ENCODE data around the gene COL28A1. TPM values are rescaled to one million over a fixed set of nuclear protein-coding genes. Genes with fewer than 3 reads are reported as not detected.

COL28A1 gene
- total and polyA plus RNA-seq, 2 of the 13 experiments (the other 11 are each of a cell fraction or from before 2014, with no cell fraction given) = 0.07 to 0.15 TPM

GRCh38 chr7:7566651-7567611 is 31.3 kb upstream of the COL28A1 start, which contains the start of gene MIOS (continued):
- TF ChIP-seq HES4 (CRISPR knock-in tag; IDR thresholded peaks at IDR 0.05; ENCODE audit: borderline replicate concordance) (peak; percentile 76; the same call in 1 of the 2 replicates), NRL (CRISPR knock-in tag; IDR thresholded peaks at IDR 0.05; ENCODE audit: borderline replicate concordance) (no peak), FOXA1 (IDR thresholded peaks at IDR 0.05) (no peak), FOXA1 (CRISPR knock-in tag; IDR thresholded peaks at IDR 0.05) (no peak), ZMYM3 (CRISPR knock-in tag; IDR thresholded peaks at IDR 0.05) (no peak), ZMYM4 (CRISPR knock-in tag; IDR thresholded peaks at IDR 0.05) (peak; percentile 83), ZNF589 (CRISPR knock-in tag; conservative IDR thresholded peaks at IDR 0.05) (no peak), FOXA3 (CRISPR knock-in tag; IDR thresholded peaks at IDR 0.05) (0 out of 2 replicates have a peak, but pooled peaks have one; percentile 11), HBP1 (CRISPR knock-in tag; IDR thresholded peaks at IDR 0.05; ENCODE audit: low read depth) (no peak), BHLHE40 (IDR thresholded peaks at IDR 0.05; ENCODE audit: low read length) (peak; percentile 72), ZBTB1 (CRISPR knock-in tag; IDR thresholded peaks at IDR 0.05; ENCODE audit: borderline replicate concordance) (no peak), RCOR2 (CRISPR knock-in tag; IDR thresholded peaks at IDR 0.05) (no peak)
- TF ChIP-seq, protein P1, sequence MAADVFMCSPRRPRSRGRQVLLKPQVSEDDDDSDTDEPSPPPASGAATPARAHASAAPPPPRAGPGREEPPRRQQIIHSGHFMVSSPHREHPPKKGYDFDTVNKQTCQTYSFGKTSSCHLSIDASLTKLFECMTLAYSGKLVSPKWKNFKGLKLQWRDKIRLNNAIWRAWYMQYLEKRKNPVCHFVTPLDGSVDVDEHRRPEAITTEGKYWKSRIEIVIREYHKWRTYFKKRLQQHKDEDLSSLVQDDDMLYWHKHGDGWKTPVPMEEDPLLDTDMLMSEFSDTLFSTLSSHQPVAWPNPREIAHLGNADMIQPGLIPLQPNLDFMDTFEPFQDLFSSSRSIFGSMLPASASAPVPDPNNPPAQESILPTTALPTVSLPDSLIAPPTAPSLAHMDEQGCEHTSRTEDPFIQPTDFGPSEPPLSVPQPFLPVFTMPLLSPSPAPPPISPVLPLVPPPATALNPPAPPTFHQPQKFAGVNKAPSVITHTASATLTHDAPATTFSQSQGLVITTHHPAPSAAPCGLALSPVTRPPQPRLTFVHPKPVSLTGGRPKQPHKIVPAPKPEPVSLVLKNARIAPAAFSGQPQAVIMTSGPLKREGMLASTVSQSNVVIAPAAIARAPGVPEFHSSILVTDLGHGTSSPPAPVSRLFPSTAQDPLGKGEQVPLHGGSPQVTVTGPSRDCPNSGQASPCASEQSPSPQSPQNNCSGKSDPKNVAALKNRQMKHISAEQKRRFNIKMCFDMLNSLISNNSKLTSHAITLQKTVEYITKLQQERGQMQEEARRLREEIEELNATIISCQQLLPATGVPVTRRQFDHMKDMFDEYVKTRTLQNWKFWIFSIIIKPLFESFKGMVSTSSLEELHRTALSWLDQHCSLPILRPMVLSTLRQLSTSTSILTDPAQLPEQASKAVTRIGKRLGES (CRISPR knock-in tag; IDR thresholded peaks at IDR 0.05; ENCODE audit: borderline replicate concordance) = no peak
- TF ChIP-seq, protein P2, sequence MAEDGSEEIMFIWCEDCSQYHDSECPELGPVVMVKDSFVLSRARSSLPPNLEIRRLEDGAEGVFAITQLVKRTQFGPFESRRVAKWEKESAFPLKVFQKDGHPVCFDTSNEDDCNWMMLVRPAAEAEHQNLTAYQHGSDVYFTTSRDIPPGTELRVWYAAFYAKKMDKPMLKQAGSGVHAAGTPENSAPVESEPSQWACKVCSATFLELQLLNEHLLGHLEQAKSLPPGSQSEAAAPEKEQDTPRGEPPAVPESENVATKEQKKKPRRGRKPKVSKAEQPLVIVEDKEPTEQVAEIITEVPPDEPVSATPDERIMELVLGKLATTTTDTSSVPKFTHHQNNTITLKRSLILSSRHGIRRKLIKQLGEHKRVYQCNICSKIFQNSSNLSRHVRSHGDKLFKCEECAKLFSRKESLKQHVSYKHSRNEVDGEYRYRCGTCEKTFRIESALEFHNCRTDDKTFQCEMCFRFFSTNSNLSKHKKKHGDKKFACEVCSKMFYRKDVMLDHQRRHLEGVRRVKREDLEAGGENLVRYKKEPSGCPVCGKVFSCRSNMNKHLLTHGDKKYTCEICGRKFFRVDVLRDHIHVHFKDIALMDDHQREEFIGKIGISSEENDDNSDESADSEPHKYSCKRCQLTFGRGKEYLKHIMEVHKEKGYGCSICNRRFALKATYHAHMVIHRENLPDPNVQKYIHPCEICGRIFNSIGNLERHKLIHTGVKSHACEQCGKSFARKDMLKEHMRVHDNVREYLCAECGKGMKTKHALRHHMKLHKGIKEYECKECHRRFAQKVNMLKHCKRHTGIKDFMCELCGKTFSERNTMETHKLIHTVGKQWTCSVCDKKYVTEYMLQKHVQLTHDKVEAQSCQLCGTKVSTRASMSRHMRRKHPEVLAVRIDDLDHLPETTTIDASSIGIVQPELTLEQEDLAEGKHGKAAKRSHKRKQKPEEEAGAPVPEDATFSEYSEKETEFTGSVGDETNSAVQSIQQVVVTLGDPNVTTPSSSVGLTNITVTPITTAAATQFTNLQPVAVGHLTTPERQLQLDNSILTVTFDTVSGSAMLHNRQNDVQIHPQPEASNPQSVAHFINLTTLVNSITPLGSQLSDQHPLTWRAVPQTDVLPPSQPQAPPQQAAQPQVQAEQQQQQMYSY (CRISPR knock-in tag; IDR thresholded peaks at IDR 0.05) = peak; percentile 59; the same call in 1 of the 2 replicates
- TF ChIP-seq, protein P3, sequence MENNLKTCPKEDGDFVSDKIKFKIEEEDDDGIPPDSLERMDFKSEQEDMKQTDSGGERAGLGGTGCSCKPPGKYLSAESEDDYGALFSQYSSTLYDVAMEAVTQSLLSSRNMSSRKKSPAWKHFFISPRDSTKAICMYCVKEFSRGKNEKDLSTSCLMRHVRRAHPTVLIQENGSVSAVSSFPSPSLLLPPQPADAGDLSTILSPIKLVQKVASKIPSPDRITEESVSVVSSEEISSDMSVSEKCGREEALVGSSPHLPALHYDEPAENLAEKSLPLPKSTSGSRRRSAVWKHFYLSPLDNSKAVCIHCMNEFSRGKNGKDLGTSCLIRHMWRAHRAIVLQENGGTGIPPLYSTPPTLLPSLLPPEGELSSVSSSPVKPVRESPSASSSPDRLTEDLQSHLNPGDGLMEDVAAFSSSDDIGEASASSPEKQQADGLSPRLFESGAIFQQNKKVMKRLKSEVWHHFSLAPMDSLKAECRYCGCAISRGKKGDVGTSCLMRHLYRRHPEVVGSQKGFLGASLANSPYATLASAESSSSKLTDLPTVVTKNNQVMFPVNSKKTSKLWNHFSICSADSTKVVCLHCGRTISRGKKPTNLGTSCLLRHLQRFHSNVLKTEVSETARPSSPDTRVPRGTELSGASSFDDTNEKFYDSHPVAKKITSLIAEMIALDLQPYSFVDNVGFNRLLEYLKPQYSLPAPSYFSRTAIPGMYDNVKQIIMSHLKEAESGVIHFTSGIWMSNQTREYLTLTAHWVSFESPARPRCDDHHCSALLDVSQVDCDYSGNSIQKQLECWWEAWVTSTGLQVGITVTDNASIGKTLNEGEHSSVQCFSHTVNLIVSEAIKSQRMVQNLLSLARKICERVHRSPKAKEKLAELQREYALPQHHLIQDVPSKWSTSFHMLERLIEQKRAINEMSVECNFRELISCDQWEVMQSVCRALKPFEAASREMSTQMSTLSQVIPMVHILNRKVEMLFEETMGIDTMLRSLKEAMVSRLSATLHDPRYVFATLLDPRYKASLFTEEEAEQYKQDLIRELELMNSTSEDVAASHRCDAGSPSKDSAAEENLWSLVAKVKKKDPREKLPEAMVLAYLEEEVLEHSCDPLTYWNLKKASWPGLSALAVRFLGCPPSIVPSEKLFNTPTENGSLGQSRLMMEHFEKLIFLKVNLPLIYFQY (CRISPR knock-in tag; IDR thresholded peaks at IDR 0.05; ENCODE audit: borderline replicate concordance) = peak; percentile 53; the same call in 1 of the 2 replicates

Measured in HepG2 (cell line).